NCI-H82 (cell line): ENCODE data around the gene TPCN1.
A peak's percentile ranks its signal among the peaks of the same experiment; 100 is the strongest.

ENCODE experiments used
- DNase-seq: peaks from one replicate; lab custom pipeline; 2025; lab: John Stamatoyannopoulos, UW

The TPCN1 gene

GRCh38 chr12:113221181-113221996 is at the start of gene TPCN1:
TPCN1 (plus strand) TSS chr12:113221464; CDS start chr12:113226853, 5,389 bp downstream.
- DNase-seq = peak; percentile 100

GRCh38 chr12:113171543-113171942 is 49.7 kb upstream of the TPCN1 start:
- no peak for DNase-seq

GRCh38 chr12:113172185-113172584 is 49.1 kb upstream of the TPCN1 start:
- DNase-seq = no peak

- DNase-seq = no peak
These were observed 48.1 kb upstream of the TPCN1 start for GRCh38 chr12:113173081-113173698.

- DNase-seq = peak; percentile 73
These were observed 46.5 kb upstream of the TPCN1 start for GRCh38 chr12:113174461-113175384.

GRCh38 chr12:113179023-113179422 is 42.2 kb upstream of the TPCN1 start:
- DNase-seq = no peak

- DNase-seq = peak; percentile 36
These were observed 40.9 kb upstream of the TPCN1 start for GRCh38 chr12:113180333-113180732.

GRCh38 chr12:113181975-113182374 is 39.3 kb upstream of the TPCN1 start:
- no peak for DNase-seq

GRCh38 chr12:113183030-113183589 is 38.2 kb upstream of the TPCN1 start:
- no peak for DNase-seq

- peak; percentile 80 for DNase-seq
These were observed 37.0 kb upstream of the TPCN1 start for GRCh38 chr12:113184098-113184899.

GRCh38 chr12:113184900-113185179 is 36.4 kb upstream of the TPCN1 start:
- peak; percentile 90 for DNase-seq

- DNase-seq = peak; percentile 95
These were observed 35.9 kb upstream of the TPCN1 start, which contains the start of the genes DDX54 and RITA1 for GRCh38 chr12:113185180-113186032. DDX54 (minus strand) TSS chr12:113185478; CDS start chr12:113185451, 27 bp downstream. RITA1 (plus strand) TSS chr12:113185721; CDS start chr12:113186747, 1,026 bp downstream.

- peak; percentile 60 for DNase-seq
These were observed 35.3 kb upstream of the TPCN1 start for GRCh38 chr12:113186033-113186365.

- DNase-seq = no peak
These were observed 34.5 kb upstream of the TPCN1 start for GRCh38 chr12:113186666-113187325.

GRCh38 chr12:113189361-113189760 is 31.9 kb upstream of the TPCN1 start:
- DNase-seq = no peak

GRCh38 chr12:113190761-113191160 is 30.5 kb upstream of the TPCN1 start:
- DNase-seq = peak; percentile 90

GRCh38 chr12:113191227-113191626 is 30.0 kb upstream of the TPCN1 start:
- DNase-seq = no peak

GRCh38 chr12:113194971-113195391 is 26.3 kb upstream of the TPCN1 start:
- DNase-seq = peak; percentile 50

GRCh38 chr12:113195598-113195997 is 25.7 kb upstream of the TPCN1 start:
- no peak for DNase-seq

- no peak for DNase-seq
These were observed 24.7 kb upstream of the TPCN1 start for GRCh38 chr12:113196582-113196981.
